Duodenal mucosa (tissue), 2 donors: ENCODE results near the gene ZNF93.
"Not testable (repeated sequence)": the region's sequence is repeated elsewhere in the genome, so short reads cannot be mapped to it uniquely, and the experiment has no call there.

Experiments used
- H3K27ac ChIP-seq: one replicate; pipeline ENCODE4 v1.7.0; 2013; ENCODE audit warnings: low read depth, low read length
- H3K27me3 ChIP-seq, 2 donors: one replicate each; pipeline ENCODE4 v1.7.0; 2013; ENCODE audit warnings: low read length in 2 of 2, control low read depth in 1 of 2; ENCODE audit not compliant: insufficient read depth in 2 of 2, control insufficient read depth in 1 of 2
- H3K36me3 ChIP-seq, 2 donors: one replicate each; pipeline ENCODE4 v1.7.0; 2013; ENCODE audit warnings: low read length in 2 of 2, control low read depth in 1 of 2; ENCODE audit not compliant: insufficient read depth in 2 of 2, control insufficient read depth in 1 of 2
- H3K4me1 ChIP-seq, 2 donors: one replicate each; pipeline ENCODE4 v1.7.0; 2013; ENCODE audit warnings: low read length in 2 of 2, control low read depth in 1 of 2; ENCODE audit not compliant: insufficient read depth in 2 of 2, control insufficient read depth in 1 of 2
- H3K4me3 ChIP-seq, 2 donors: one replicate each; pipeline ENCODE4 v1.7.0; 2013; ENCODE audit warnings: low read length in 2 of 2, low read depth in 1 of 2
- H3K9ac ChIP-seq, 2 donors: one replicate each; pipeline ENCODE4 v1.7.0; 2013; ENCODE audit warnings: low read length in 2 of 2, low read depth in 1 of 2
- H3K9me3 ChIP-seq, 2 donors: one replicate each; pipeline ENCODE4 v1.7.0; 2013; ENCODE audit warnings: low read length in 2 of 2, control low read depth in 1 of 2; ENCODE audit not compliant: control insufficient read depth in 1 of 2

ZNF93 gene

DNA sequence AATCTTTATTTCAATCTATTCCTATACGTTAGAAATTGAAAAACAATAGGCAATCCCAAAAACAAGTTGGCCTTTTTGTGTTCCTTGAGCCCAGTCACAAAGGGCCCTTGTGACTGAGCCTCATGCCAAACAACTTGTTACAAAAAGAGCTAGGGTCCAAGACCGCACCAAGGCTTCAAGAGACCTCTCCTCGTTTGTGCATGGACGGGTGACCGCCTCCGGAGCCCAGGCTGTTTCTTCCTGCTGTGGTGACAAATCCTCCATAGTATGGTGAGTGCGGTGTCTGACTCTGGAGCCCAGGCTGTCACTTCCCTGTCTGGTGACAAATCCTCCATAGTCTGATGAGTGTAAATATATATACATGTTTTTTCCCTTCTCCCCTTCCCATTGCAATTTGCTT is 63.7 kb downstream of the ZNF93 start:
- Histone ChIP-seq H3K9me3 (peaks cover 14 to 18% of the 10 kb centered on the region in 2 donors), H3K27ac (no peak overlapping the region), H3K27me3 (no peaks in the 10 kb centered on the region), H3K9ac (no peak overlapping the region), H3K36me3 (no peaks in the 10 kb centered on the region), H3K4me1 (no peaks in the 10 kb centered on the region), H3K4me3 (no peak overlapping the region)

DNA sequence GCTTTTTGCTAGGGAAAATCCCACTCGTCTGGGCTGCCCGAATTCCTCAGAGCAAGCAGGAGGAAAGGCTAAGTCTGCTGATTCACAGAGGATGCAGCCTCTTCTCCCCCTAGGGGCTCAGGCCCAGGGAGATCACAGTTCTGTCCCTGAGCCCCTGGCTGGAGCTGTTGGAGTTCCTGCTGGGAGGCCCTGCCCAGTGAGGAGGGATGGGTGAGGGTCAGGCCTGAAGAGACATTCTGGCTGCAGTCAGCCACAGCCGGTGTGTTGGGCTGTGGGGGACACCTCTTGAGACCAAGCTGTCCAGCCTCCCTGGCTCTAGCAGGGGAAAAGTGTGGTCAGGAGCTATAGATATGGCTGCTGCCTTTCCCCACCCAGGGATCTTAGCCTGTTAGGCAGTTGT is 65.4 kb downstream of the ZNF93 start:
- not testable (repeated sequence) for H3K36me3 ChIP-seq, H3K4me3 ChIP-seq, H3K9ac ChIP-seq, H3K27ac ChIP-seq, H3K27me3 ChIP-seq, H3K4me1 ChIP-seq
- H3K9me3 ChIP-seq = peaks cover 14 to 23% of the 10 kb centered on the region in 2 donors

DNA sequence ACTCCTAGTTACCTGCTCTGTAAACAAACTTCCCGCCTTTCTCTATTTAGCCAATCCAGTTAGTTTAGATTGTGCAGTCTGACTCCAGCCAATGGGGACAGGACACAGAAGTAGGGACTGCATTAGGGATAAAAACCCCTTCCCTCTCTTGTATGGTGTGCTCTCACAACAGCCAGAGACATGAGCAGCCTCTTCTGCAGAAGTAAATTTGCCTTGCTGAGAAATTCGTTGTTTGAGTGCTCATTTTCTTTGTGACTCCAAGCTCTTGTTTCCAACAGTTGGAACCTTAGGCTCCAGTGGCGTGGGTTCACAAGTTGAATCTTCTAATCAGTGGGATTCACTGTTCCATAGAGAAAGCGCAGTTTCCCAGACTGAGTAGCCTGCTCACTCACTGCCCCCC is 66.1 kb downstream of the ZNF93 start:
- no peak overlapping the region for H3K27ac ChIP-seq
- H3K27me3 ChIP-seq = no peaks in the 10 kb centered on the region
- no peaks in the 10 kb centered on the region for H3K4me1 ChIP-seq
- H3K9me3 ChIP-seq = peaks cover 18 to 23% of the 10 kb centered on the region in 2 donors
- no peak overlapping the region for H3K9ac ChIP-seq
- H3K36me3 ChIP-seq = no peaks in the 10 kb centered on the region
- H3K4me3 ChIP-seq = no peak overlapping the region
